H1 (cell line): ENCODE data around the gene CLEC16A. TPM values are rescaled to one million over a fixed set of nuclear protein-coding genes. Genes with fewer than 3 reads are reported as not detected.
"Not testable (repeated sequence)": the region's sequence is repeated elsewhere in the genome, so short reads cannot be mapped to it uniquely, and the experiment has no call there.

Experiments used
- CTCF ChIA-PET: fragments of 300-600 bp; sonication (Branson Sonifier 250); formaldehyde crosslinking; loops from one replicate; lab custom pipeline; 2021; ENCODE audit not compliant: partially characterized antibody; lab: Charles Lee
- POLR2A ChIA-PET: fragments of 300-600 bp; sonication (Branson Sonifier 250); formaldehyde crosslinking; loops from one replicate; lab custom pipeline; 2021; ENCODE audit warnings: inconsistent platforms; ENCODE audit not compliant: partially characterized antibody; lab: Charles Lee
- DNase-seq, 2 experiments: peaks; one replicate each; pipeline versions ENCODE4 v3.0.0 to v3.0.0-alpha.2; 2010 to 2022; ENCODE audit warnings: low spot score in 2 of 2, low read depth in 1 of 2, mixed read lengths in 1 of 2
- FAIRE-seq: peaks from 2 replicates; lab custom pipeline; 2011; peaks lifted over from hg19 to GRCh38; lab: Jason Lieb, UNC
- H2AFZ ChIP-seq: 2 replicates; pipeline ENCODE4 v1.8.1; 2012; ENCODE audit warnings: low read length, inconsistent platforms
- H2AK5ac ChIP-seq: 2 replicates; pipeline ENCODE4 v1.6.1; 2013; ENCODE audit warnings: low read depth, low read length
- H2BK120ac ChIP-seq: replicated peaks from 2 replicates; pipeline ENCODE3; 2013; ENCODE audit warnings: low read depth, low read length, inconsistent platforms
- H2BK12ac ChIP-seq: 2 replicates; pipeline ENCODE4 v1.6.1; 2013; ENCODE audit warnings: low read depth, low read length
- H2BK15ac ChIP-seq: 2 replicates; pipeline ENCODE4 v1.6.1; 2013; ENCODE audit warnings: low read length
- H2BK20ac ChIP-seq: 2 replicates; pipeline ENCODE4 v1.6.1; 2013; ENCODE audit warnings: low read length
- H2BK5ac ChIP-seq: 2 replicates; pipeline ENCODE4 v1.6.1; 2013; ENCODE audit warnings: low read depth, low read length
- H3K14ac ChIP-seq: 2 replicates; pipeline ENCODE4 v1.6.1; 2013; ENCODE audit warnings: inconsistent platforms; ENCODE audit not compliant: insufficient read length
- H3K18ac ChIP-seq: 2 replicates; pipeline ENCODE4 v1.6.1; 2013; ENCODE audit warnings: low read length; ENCODE audit errors: extremely low read depth
- H3K23ac ChIP-seq: 2 replicates; pipeline ENCODE4 v1.6.1; 2013; ENCODE audit warnings: inconsistent platforms; ENCODE audit not compliant: insufficient read length
- H3K23me2 ChIP-seq: 2 replicates; pipeline ENCODE4 v1.6.1; 2013; ENCODE audit warnings: low read depth, low read length
- H3K27ac ChIP-seq: 2 replicates; pipeline ENCODE4 v1.6.1; 2011; ENCODE audit warnings: low read depth, low read length, inconsistent platforms
- H3K27me3 ChIP-seq, 4 experiments: replicated peaks in 1 of 4; 1 replicate in 1 of 4; 2 replicates in 3 of 4; pipeline versions ENCODE4 v1.6.1 to v1.8.1; 2011 to 2013; ENCODE audit warnings: low read length in 3 of 4, mild to moderate bottlenecking in 3 of 4, inconsistent platforms in 2 of 4, mixed read lengths in 2 of 4, moderate library complexity in 1 of 4; ENCODE audit not compliant: control insufficient read depth in 3 of 4, insufficient read depth in 3 of 4; ENCODE audit errors: extremely low read depth in 1 of 4
- H3K36me3 ChIP-seq, 4 experiments: 2 replicates each; pipeline versions ENCODE4 v1.6.1 to v1.8.1; 2011 to 2013; ENCODE audit warnings: mild to moderate bottlenecking in 4 of 4, low read length in 3 of 4, moderate library complexity in 2 of 4, control low read depth in 1 of 4, inconsistent platforms in 1 of 4; ENCODE audit not compliant: insufficient read depth in 4 of 4, control insufficient read depth in 2 of 4
- H3K4ac ChIP-seq: replicated peaks from 2 replicates; pipeline ENCODE3; 2013; ENCODE audit warnings: low read length, low read depth, mixed read lengths, inconsistent platforms; ENCODE audit not compliant: insufficient read length
- H3K4me1 ChIP-seq, 4 experiments: replicated peaks in 1 of 4; 1 replicate in 1 of 4; 2 replicates in 3 of 4; pipeline versions ENCODE4 v1.6.1 to v1.8.1; 2011 to 2013; ENCODE audit warnings: low read length in 3 of 4, inconsistent platforms in 2 of 4, mixed read lengths in 1 of 4; ENCODE audit not compliant: insufficient read depth in 4 of 4, control insufficient read depth in 3 of 4
- H3K4me2 ChIP-seq, 2 experiments: 2 replicates each; pipeline versions ENCODE4 v1.6.1 to v1.8.1; 2011 to 2013; ENCODE audit warnings: low read depth in 2 of 2, low read length in 2 of 2, control low read depth in 1 of 2, inconsistent platforms in 1 of 2, mild to moderate bottlenecking in 1 of 2; ENCODE audit not compliant: insufficient read depth in 1 of 2
- H3K4me3 ChIP-seq, 4 experiments: fragments of 200-600, 300-600 bp in 1 of 4; sonication (generic), shearing (Covaris generic), sonication (Bioruptor Twin) in 1 of 4; 2 replicates each; pipeline versions ENCODE4 v1.5.1 to v1.8.1; 2011 to 2016; ENCODE audit warnings: low read length in 4 of 4, low read depth in 3 of 4, control low read depth in 2 of 4, inconsistent platforms in 2 of 4, mild to moderate bottlenecking in 2 of 4, mixed read lengths in 1 of 4, moderate library complexity in 1 of 4; ENCODE audit not compliant: insufficient read depth in 2 of 4; ENCODE audit errors: extremely low read depth in 1 of 4
- H3K56ac ChIP-seq: replicated peaks from 2 replicates; pipeline ENCODE3; 2013; ENCODE audit warnings: low read depth, mild to moderate bottlenecking, mixed read lengths, low read length, inconsistent platforms; ENCODE audit not compliant: insufficient read length
- H3K79me1 ChIP-seq: 2 replicates; pipeline ENCODE4 v1.6.1; 2013; ENCODE audit warnings: low read depth, low read length, control low read depth
- H3K79me2 ChIP-seq, 2 experiments: 2 replicates each; pipeline versions ENCODE4 v1.6.1 to v1.8.1; 2012 to 2013; ENCODE audit warnings: low read length in 2 of 2, mild to moderate bottlenecking in 2 of 2, inconsistent platforms in 1 of 2; ENCODE audit not compliant: insufficient read depth in 2 of 2, control insufficient read depth in 1 of 2
- H3K9ac ChIP-seq, 4 experiments: replicated peaks in 1 of 4; 1 replicate in 1 of 4; 2 replicates in 3 of 4; pipeline versions ENCODE4 v1.6.1 to v1.8.1; 2011 to 2013; ENCODE audit warnings: low read depth in 3 of 4, low read length in 3 of 4, control low read depth in 2 of 4, mild to moderate bottlenecking in 2 of 4, moderate library complexity in 2 of 4, inconsistent platforms in 1 of 4; ENCODE audit errors: extremely low read depth in 1 of 4
- H3K9me3 ChIP-seq, 2 experiments: 2 replicates each; pipeline versions ENCODE4 v1.6.1 to v1.8.1; 2012 to 2013; ENCODE audit warnings: mild to moderate bottlenecking in 2 of 2, moderate library complexity in 2 of 2, control low read depth in 1 of 2, inconsistent platforms in 1 of 2, low read depth in 1 of 2, low read length in 1 of 2, mixed read lengths in 1 of 2; ENCODE audit not compliant: insufficient read depth in 2 of 2
- H4K20me1 ChIP-seq, 2 experiments: replicated peaks in 1 of 2; 2 replicates each; pipeline versions ENCODE3 to v1.8.1; 2011 to 2013; ENCODE audit warnings: inconsistent platforms in 2 of 2, low read length in 2 of 2, mild to moderate bottlenecking in 1 of 2; ENCODE audit not compliant: insufficient read depth in 2 of 2, control insufficient read depth in 1 of 2
- H4K5ac ChIP-seq: 2 replicates; pipeline ENCODE4 v1.6.1; 2013; ENCODE audit warnings: low read length, low read depth, mixed read lengths, inconsistent platforms; ENCODE audit not compliant: insufficient read length
- H4K8ac ChIP-seq: 2 replicates; pipeline ENCODE4 v1.8.0; 2013; ENCODE audit warnings: mild to moderate bottlenecking, moderate library complexity, low read length, inconsistent platforms; ENCODE audit not compliant: insufficient read depth; ENCODE audit errors: extremely low read depth
- H4K91ac ChIP-seq: replicated peaks from 2 replicates; pipeline ENCODE3; 2013; ENCODE audit warnings: low read length, mixed read lengths, inconsistent platforms; ENCODE audit not compliant: insufficient read length
- WGBS, 2 experiments: shearing (Covaris generic) in 1 of 2; methylation state at CpG; one replicate each; pipeline versions ENCODE4 v1.1.6 to v1.1.7; 2013 to 2015; ENCODE audit warnings: low lambda C conversion rate in 2 of 2, mixed read lengths in 2 of 2, inconsistent platforms in 1 of 2, low coverage in 1 of 2, missing lambda C conversion rate in 1 of 2; ENCODE audit not compliant: insufficient replicate concordance in 2 of 2, insufficient coverage in 1 of 2, insufficient read length in 1 of 2; ENCODE audit errors: extremely low coverage in 1 of 2, missing lambda C conversion rate in 1 of 2; 5-methylcytosine and 5-hydroxymethylcytosine counted together
- polyA plus RNA-seq, 7 experiments: library from polyadenylated mRNA; depleted of rRNA in 3 of 7; stranded (reverse) in 5 of 7; unstranded in 2 of 7; fragments of >200 nt in 5 of 7; fragments of 200-250 nt in 2 of 7; gene quantifications; 1 replicate in 5 of 7; 2 replicates in 1 of 7; 4 replicates in 1 of 7; pipeline versions ENCODE4 v1.2.1 to v1.2.3, GENCODE V29; 2011 to 2013; ENCODE audit warnings: missing spikeins in 2 of 7, mixed read lengths in 2 of 7
- total RNA-seq: library from RNA; stranded (reverse); fragmentation: NEBNext Ultra II Directional; extraction: Animal tissue kit (Norgen Biotek cat#: 25700); gene quantifications from 2 replicates; pipeline ENCODE4 v1.2.1, GENCODE V29; 2021

The CLEC16A gene
- total and polyA plus RNA-seq, 2 of the 8 experiments (the other 6 are each of a cell fraction or from before 2014, with no cell fraction given), result 7.6 to 19.3 TPM

GRCh38 chr16:11220507-11220906 is 276.1 kb downstream of the CLEC16A start:
- not testable (repeated sequence) for H3K36me3 ChIP-seq, DNase-seq, H3K4me3 ChIP-seq, H3K9ac ChIP-seq, H3K23me2 ChIP-seq, H4K20me1 ChIP-seq, FAIRE-seq, H3K14ac ChIP-seq, H2BK5ac ChIP-seq, H2AK5ac ChIP-seq, H2BK20ac ChIP-seq, H4K5ac ChIP-seq, H3K79me2 ChIP-seq, H2BK12ac ChIP-seq, H2AFZ ChIP-seq, H3K56ac ChIP-seq, H3K4me1 ChIP-seq, H3K18ac ChIP-seq, H2BK120ac ChIP-seq, H2BK15ac ChIP-seq, H3K23ac ChIP-seq, H3K79me1 ChIP-seq, H3K27me3 ChIP-seq, H4K8ac ChIP-seq, H3K4me2 ChIP-seq, H3K27ac ChIP-seq, H4K91ac ChIP-seq, H3K4ac ChIP-seq
- ChIA-PET POLR2A (interaction anchor here (1.0 to 1.3 kb wide), 3 partner anchors 15 to 157 kb away, joined by 3 read pairs; no protein-coding TSS in a partner anchor), CTCF (interaction anchor here (0.6 to 4.5 kb wide), 7 partner anchors 9 to 256 kb away, joined by 3 to 28 read pairs (median 3); no protein-coding TSS in a partner anchor)
- H3K9me3 ChIP-seq, result peaks cover 12 to 19% of the 10 kb centered on the region in 2 experiments
- 88% methylated on average over 2 of the region's 2 CpGs; no CpG with 5 or more reads in 1 of the 2 experiments for WGBS, 2 experiments
